GM13977 (cell line): ENCODE data around the gene FADS2.

Experiments
- DNase-seq: peaks from one replicate; pipeline ENCODE4 v3.0.0; 2012; ENCODE audit warnings: low spot score
- CTCF ChIP-seq: IDR thresholded peaks from 2 replicates; pipeline ENCODE4 v1.5.1; 2012; ENCODE audit warnings: mild to moderate bottlenecking, control low read depth; ENCODE audit not compliant: insufficient read depth; ENCODE audit errors: extremely low read depth, missing control alignments
- in situ Hi-C: fragments of 300-500 bp; cut with MboI; formaldehyde crosslinking; loops from one replicate; pipeline ENCODE4 v1.12.0; 2022; ENCODE audit warnings: low sequenced_read_pairs, low pct_unique_long_range_greater_than_20kb, mixed read lengths, inconsistent platforms; ENCODE audit not compliant: unreplicated experiment

The FADS2 gene

DNA sequence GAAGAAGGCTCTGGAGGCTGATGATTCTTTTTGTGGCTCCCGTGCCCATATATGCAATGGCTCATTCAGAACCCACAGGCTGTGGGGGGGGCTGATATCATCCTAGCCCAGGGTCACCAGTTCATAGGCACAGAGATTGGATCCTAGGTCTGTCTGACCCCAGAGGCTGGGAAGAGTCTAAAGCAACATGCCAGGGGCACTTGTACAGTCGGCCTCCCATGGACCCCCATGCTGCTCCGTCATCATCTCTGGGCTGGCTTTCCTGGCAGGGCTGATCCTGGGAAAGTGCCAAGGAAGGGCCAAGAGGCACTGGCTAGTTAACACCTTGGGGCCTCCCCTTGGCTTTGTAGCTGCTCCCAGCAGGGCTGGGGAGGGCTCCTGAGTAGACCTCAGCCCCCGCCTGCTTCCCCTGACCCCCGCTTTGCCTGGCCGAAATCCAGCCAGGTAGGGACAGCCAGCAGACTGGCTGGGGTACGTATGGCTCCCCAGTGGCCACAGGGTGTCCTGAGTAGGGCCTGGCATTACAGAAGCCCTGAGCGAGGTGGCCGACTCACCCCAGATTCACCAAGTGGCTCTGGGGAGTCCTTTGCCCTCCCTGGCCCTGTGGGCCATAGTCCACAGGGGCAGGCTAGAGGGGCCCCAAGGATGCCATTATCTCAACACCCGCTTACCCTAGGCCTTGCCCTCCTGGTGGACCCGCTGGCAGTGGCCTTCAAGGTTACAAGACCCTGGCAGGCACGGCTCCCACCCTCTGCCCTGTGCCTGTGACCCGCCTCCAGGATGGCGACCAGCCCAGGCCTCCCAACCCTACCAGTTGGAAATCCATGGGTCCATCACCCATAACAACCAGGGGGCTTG is 40.7 kb downstream of the FADS2 start:
- DNase-seq, result no peak
- in situ Hi-C loops, result no loop called here
- no peak for TF ChIP-seq CTCF

GRCh38 chr11:61869429-61869707 is 41.3 kb downstream of the FADS2 start:
- in situ Hi-C loops, result no loop called here
- no peak for DNase-seq
- TF ChIP-seq CTCF, result no peak

DNA sequence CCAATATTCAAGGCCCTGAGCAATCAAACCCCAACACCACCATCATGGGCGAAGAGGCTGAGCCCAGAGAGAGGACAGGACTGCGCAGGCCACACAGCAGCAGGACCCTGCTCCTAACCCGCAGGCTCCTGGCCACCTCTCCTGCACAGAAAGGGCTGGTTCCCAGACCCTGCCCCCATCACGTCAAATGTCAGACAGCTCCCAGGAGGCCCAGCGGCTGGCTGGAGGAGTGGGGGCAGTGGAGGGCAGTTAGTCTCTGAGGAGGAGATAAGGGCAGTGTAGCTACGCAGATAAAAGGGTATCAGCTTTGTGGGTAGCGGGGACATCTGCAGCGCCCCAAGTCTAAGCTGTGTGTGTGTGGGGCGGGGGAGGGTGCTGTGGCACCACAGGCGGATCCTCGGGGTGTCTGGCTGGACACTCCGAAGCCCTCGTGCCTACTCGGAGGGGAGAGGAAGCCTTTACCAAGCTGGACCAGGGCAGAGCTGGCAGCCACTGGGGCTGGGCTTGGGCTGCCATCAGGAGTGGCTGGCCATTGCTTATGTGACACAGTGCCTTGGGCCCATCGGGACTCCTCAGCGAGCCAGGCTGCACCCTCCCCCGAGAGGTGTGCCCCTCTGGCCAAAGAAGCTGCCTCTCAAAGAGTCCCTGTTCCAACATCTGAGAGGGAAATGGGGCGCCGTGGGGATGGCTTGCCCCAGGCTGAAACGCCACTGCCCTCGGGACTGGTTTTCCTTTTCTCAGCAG is 41.8 kb downstream of the FADS2 start:
- no peak for TF ChIP-seq CTCF
- no peak for DNase-seq
- in situ Hi-C loops, result no loop called here

GRCh38 chr11:61870541-61871031 is 42.5 kb downstream of the FADS2 start:
- DNase-seq, result no peak
- no peak for TF ChIP-seq CTCF
- in situ Hi-C loops, result no loop called here

- TF ChIP-seq CTCF, result peak; percentile 91
- in situ Hi-C loops, result no loop called here
These were observed 43.1 kb downstream of the FADS2 start for GRCh38 chr11:61871158-61871597.

GRCh38 chr11:61872935-61873565 is 45.0 kb downstream of the FADS2 start:
- in situ Hi-C loops, result no loop called here
- no peak for TF ChIP-seq CTCF
- DNase-seq, result no peak

More at GRCh38 chr11:61871158-61871597, 43.1 kb downstream of the FADS2 start:
- peak; percentile 88 for DNase-seq
